OCI-LY7 (cell line): Measurements from ENCODE around the gene SKA1. TPM values are rescaled to one million over a fixed set of nuclear protein-coding genes. Genes with fewer than 3 reads are reported as not detected.
"Not testable (repeated sequence)": the region's sequence is repeated elsewhere in the genome, so short reads cannot be mapped to it uniquely, and the experiment has no call there.

Experiments used
- BruUV-seq: library from RNA; stranded (reverse); fragments of 400-500 nt; replicated peaks from 2 replicates; lab custom pipeline; 2021; lab: Mats Ljungman, UMichigan
- CTCF ChIA-PET: fragments of 300-600 bp; sonication (Branson Sonifier 250); formaldehyde crosslinking; loops from one replicate; lab custom pipeline; 2022; ENCODE audit warnings: antibody characterized with exemption; ENCODE audit not compliant: unreplicated experiment; lab: Charles Lee
- POLR2A ChIA-PET: fragments of 300-600 bp; sonication (Branson Sonifier 250); formaldehyde crosslinking; loops from one replicate; lab custom pipeline; 2022; ENCODE audit warnings: antibody characterized with exemption; lab: Charles Lee
- DNase-seq: peaks from one replicate; pipeline ENCODE4 v3.0.0-alpha.2; 2015; ENCODE audit warnings: low spot score
- H2AFZ ChIP-seq: fragments of 200-600 bp; sonication (generic), shearing (Covaris generic); 2 replicates; pipeline ENCODE4 v1.6.1; 2014; ENCODE audit warnings: mild to moderate bottlenecking, antibody characterized with exemption, low read length, moderate library complexity
- H3K27ac ChIP-seq: fragments of 200-600 bp; sonication (generic); 2 replicates; pipeline ENCODE4 v1.5.1; 2014; ENCODE audit warnings: mixed run types, low read depth, mild to moderate bottlenecking, moderate library complexity, low read length, inconsistent platforms; ENCODE audit not compliant: poor library complexity, severe bottlenecking
- H3K36me3 ChIP-seq: fragments of 200-600 bp; sonication (generic); 2 replicates; pipeline ENCODE4 v1.6.1; 2014; ENCODE audit warnings: mild to moderate bottlenecking, antibody characterized with exemption, low read length, moderate library complexity, mixed read lengths; ENCODE audit not compliant: insufficient read depth
- H3K4me1 ChIP-seq: fragments of 200-600 bp; sonication (generic); 2 replicates; pipeline ENCODE4 v1.5.1; 2014; ENCODE audit warnings: mild to moderate bottlenecking, low read length; ENCODE audit not compliant: insufficient read depth, poor library complexity, severe bottlenecking
- H3K4me2 ChIP-seq: fragments of 200-600 bp; sonication (generic); 2 replicates; pipeline ENCODE4 v1.6.1; 2014; ENCODE audit warnings: mild to moderate bottlenecking, low read length
- H3K4me3 ChIP-seq: fragments of 200-600 bp; sonication (generic); 2 replicates; pipeline ENCODE4 v1.5.1; 2014; ENCODE audit warnings: mild to moderate bottlenecking, low read depth, low read length; ENCODE audit not compliant: poor library complexity, severe bottlenecking
- H3K79me2 ChIP-seq: fragments of 200-600 bp; sonication (generic); 2 replicates; pipeline ENCODE4 v1.6.1; 2016; ENCODE audit warnings: low read depth, mild to moderate bottlenecking, low read length, moderate library complexity, mixed read lengths; ENCODE audit not compliant: insufficient read depth
- H3K9me2 ChIP-seq: fragments of 200-600 bp; sonication (generic); 2 replicates; pipeline ENCODE4 v1.6.1; 2016; ENCODE audit warnings: mild to moderate bottlenecking, low read length, mixed read lengths; ENCODE audit not compliant: insufficient read depth
- H3K9me3 ChIP-seq: fragments of 200-600 bp; sonication (generic); 2 replicates; pipeline ENCODE4 v1.6.1; 2014; ENCODE audit warnings: mild to moderate bottlenecking, mixed run types, low read length, mixed read lengths
- H4K20me1 ChIP-seq: fragments of 200-600 bp; sonication (generic); 2 replicates; pipeline ENCODE4 v1.6.1; 2014; ENCODE audit warnings: mild to moderate bottlenecking, antibody characterized with exemption, low read length, moderate library complexity, mixed read lengths; ENCODE audit not compliant: insufficient read depth
- CTCF ChIP-seq: fragments of 200-600 bp; sonication (generic); conservative IDR thresholded peaks from 2 replicates; pipeline ENCODE4 v1.5.1; 2014; ENCODE audit warnings: mild to moderate bottlenecking, antibody characterized with exemption, low read length, moderate library complexity, mixed read lengths
- EZH2phosphoT487 ChIP-seq: fragments of 200-600 bp; sonication (generic); IDR thresholded peaks from 2 replicates; pipeline ENCODE4 v1.6.1; 2018; ENCODE audit warnings: low read depth, borderline replicate concordance, mild to moderate bottlenecking, mixed run types, antibody characterized with exemption, low read length, moderate library complexity, mixed read lengths
- intact Hi-C: fragments of 100-400 bp; cut with micrococcal nuclease; formaldehyde crosslinking; loops from one replicate; pipeline ENCODE4 v1.10.0; 2022; ENCODE audit not compliant: unreplicated experiment
- total RNA-seq, 2 experiments: library from RNA; depleted of rRNA in 1 of 2; stranded (reverse); fragments of >200 nt in 1 of 2; shearing (Covaris generic) in 1 of 2; gene quantifications; 2 replicates each; pipeline ENCODE4 v1.2.3, GENCODE V29; 2014 to 2022

SKA1 gene
- total RNA-seq, 2 experiments from 2014 or later = 28.8 to 29.2 TPM

GRCh38 chr18:50410894-50411293 is 36.0 kb downstream of the SKA1 start:
- Histone ChIP-seq H3K9me3 (no peaks in the 10 kb centered on the region), H3K36me3 (no peaks in the 10 kb centered on the region), H3K9me2 (no peaks in the 10 kb centered on the region), H3K79me2 (no peaks in the 10 kb centered on the region), H2AFZ (no peak overlapping the region), H3K27ac (no peak overlapping the region), H4K20me1 (no peaks in the 10 kb centered on the region), H3K4me2 (no peak overlapping the region), H3K4me1 (no peaks in the 10 kb centered on the region), H3K4me3 (no peak overlapping the region)
- CTCF ChIA-PET = no interaction called here
- POLR2A ChIA-PET = no interaction called here
- TF ChIP-seq CTCF (no peak), EZH2phosphoT487 (no peak)
- intact Hi-C loops = no loop called here
- no peak for DNase-seq
- BruUV-seq = no TSS peak

GRCh38 chr18:50416832-50417231 is 42.0 kb downstream of the SKA1 start:
- H3K4me2 ChIP-seq, intact Hi-C loops, DNase-seq, H3K4me1 ChIP-seq, H3K27ac ChIP-seq, H3K79me2 ChIP-seq, H3K9me2 ChIP-seq, H3K4me3 ChIP-seq, CTCF ChIA-PET, H2AFZ ChIP-seq, BruUV-seq, H3K36me3 ChIP-seq, H3K9me3 ChIP-seq, POLR2A ChIA-PET, H4K20me1 ChIP-seq: not testable (repeated sequence)

- H3K4me3 ChIP-seq, POLR2A ChIA-PET, H3K27ac ChIP-seq, H3K36me3 ChIP-seq, intact Hi-C loops, H4K20me1 ChIP-seq, CTCF ChIA-PET, H2AFZ ChIP-seq, DNase-seq, H3K4me2 ChIP-seq, BruUV-seq, H3K4me1 ChIP-seq, H3K79me2 ChIP-seq, H3K9me3 ChIP-seq, H3K9me2 ChIP-seq: not testable (repeated sequence)
Observed at GRCh38 chr18:50417705-50418104, 42.9 kb downstream of the SKA1 start.

GRCh38 chr18:50418650-50419049 is 43.8 kb downstream of the SKA1 start:
- ChIA-PET CTCF (no interaction called here), POLR2A (no interaction called here)
- intact Hi-C loops = no loop called here
- Histone ChIP-seq H4K20me1 (no peaks in the 10 kb centered on the region), H3K4me3 (no peak overlapping the region), H2AFZ (no peak overlapping the region), H3K4me1 (no peaks in the 10 kb centered on the region), H3K9me2 (no peaks in the 10 kb centered on the region), H3K27ac (no peak overlapping the region), H3K9me3 (no peaks in the 10 kb centered on the region), H3K4me2 (no peak overlapping the region), H3K36me3 (no peaks in the 10 kb centered on the region), H3K79me2 (no peaks in the 10 kb centered on the region)
- no peak for TF ChIP-seq EZH2phosphoT487
- TF ChIP-seq CTCF = no peak
- BruUV-seq = no TSS peak
- DNase-seq = no peak
